ENCODE data around the gene SKI.

The SKI gene

GRCh38 chr1:2229037-2229864, 1.1 kb downstream of the SKI start:
- FAIRE-seq (peak; percentile 71), DNase-seq (ENCODE audit: insufficient read length) (peak; percentile 66)
- no peak for TF ChIP-seq POLR2A (IDR thresholded peaks at IDR 0.05; ENCODE audit: low read depth, low read length)

- no peak for TF ChIP-seq POLR2AphosphoS5 (IDR thresholded peaks at IDR 0.05; ENCODE audit: low read depth, low read length)
- TF ChIP-seq POLR2A (IDR thresholded peaks at IDR 0.05; ENCODE audit: low read depth, low read length), result no peak
- TF ChIP-seq TAF1 (IDR thresholded peaks at IDR 0.05; ENCODE audit: borderline replicate concordance, low read depth, low read length), result no peak
- FAIRE-seq (no peak), DNase-seq (ENCODE audit: insufficient read length) (no peak)
Measured at GRCh38 chr1:2229911-2230731, 2.0 kb downstream of the SKI start.

GRCh38 chr1:2230781-2231531, 2.8 kb downstream of the SKI start:
- FAIRE-seq (no peak), DNase-seq (ENCODE audit: insufficient read length) (no peak)
- TF ChIP-seq TAF1 (IDR thresholded peaks at IDR 0.05; ENCODE audit: borderline replicate concordance, low read depth, low read length) (no peak), POLR2AphosphoS5 (IDR thresholded peaks at IDR 0.05; ENCODE audit: low read depth, low read length) (no peak), POLR2A (IDR thresholded peaks at IDR 0.05; ENCODE audit: low read depth, low read length) (no peak)

DNA sequence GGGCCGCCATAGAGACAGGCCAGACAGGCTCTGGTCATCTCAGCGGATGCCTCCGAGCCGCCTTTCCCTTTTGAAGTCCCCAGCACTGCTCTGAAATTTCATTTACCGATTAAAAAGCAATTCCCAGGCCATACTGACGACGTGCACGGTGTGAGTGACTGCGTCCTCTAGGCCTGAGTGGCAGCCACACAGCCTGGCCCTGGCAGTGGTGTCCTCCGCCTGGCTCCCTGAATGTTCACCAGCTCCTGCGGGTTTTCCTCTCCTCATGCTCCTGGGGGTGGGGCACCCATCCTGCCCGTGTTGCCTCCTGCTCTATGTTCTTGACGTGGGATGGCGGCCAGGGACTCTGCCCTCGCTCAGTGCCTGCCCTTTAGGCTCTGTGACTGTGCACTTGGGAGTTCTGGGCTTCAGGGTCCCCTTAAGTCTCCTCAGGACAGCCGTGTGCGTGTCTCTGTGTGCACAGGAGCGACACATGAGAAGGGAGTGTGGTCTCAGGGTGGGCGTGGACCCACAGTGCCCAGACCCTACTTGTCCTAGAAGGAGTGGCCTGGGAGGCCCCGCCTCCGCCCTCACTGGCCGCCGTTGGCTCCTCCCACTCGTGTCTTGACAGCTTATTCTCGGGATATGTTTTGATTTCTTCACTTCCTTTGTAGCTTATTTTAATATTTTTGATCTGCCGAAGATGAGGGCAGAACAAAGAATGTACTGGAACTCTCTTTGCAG, 3.6 kb downstream of the SKI start:
- FAIRE-seq, result no peak
- no peak for DNase-seq (ENCODE audit: insufficient read length)
- TF ChIP-seq POLR2AphosphoS5 (IDR thresholded peaks at IDR 0.05; ENCODE audit: low read depth, low read length) (no peak), TAF1 (IDR thresholded peaks at IDR 0.05; ENCODE audit: borderline replicate concordance, low read depth, low read length) (no peak), POLR2A (IDR thresholded peaks at IDR 0.05; ENCODE audit: low read depth, low read length) (no peak)

DNA sequence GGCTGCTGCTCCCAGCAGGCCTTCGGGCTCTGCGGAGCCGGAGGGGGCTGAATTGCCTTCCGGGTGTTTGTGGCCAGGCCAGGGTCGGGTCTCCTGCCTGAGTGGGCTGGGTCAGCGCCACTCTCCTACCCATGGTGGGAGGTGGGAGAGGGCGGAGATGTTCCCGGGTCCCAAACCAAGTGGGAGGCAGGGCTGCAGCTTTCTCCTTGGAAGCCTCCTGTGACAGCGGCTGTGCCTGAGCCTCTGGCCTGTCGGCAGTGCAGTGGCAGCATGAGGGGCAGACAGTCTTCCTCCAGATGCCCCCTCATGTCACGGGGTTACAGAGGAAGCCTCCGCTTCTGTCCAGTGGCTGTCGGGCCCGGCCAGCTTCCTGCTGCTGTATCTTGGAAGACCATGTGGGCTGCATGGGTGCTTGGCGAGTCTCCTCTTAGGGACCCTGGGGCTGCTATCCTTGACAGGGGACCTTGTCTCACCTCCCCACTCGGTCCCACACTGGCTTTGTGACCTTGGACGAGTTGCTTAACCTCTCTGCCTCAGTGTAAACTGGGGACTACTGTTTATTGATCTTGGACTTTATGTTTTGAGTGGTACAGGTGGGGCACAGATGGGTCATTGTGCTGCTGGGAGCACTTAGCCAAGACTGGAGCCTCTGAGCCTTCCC, 4.3 kb downstream of the SKI start:
- DNase-seq (ENCODE audit: insufficient read length) (no peak), FAIRE-seq (no peak)
- TF ChIP-seq TAF1 (IDR thresholded peaks at IDR 0.05; ENCODE audit: borderline replicate concordance, low read depth, low read length), result no peak
- TF ChIP-seq POLR2A (IDR thresholded peaks at IDR 0.05; ENCODE audit: low read depth, low read length), result no peak
- TF ChIP-seq POLR2AphosphoS5 (IDR thresholded peaks at IDR 0.05; ENCODE audit: low read depth, low read length), result no peak

- FAIRE-seq (no peak), DNase-seq (ENCODE audit: insufficient read length) (no peak)
- no peak for TF ChIP-seq TAF1 (IDR thresholded peaks at IDR 0.05; ENCODE audit: borderline replicate concordance, low read depth, low read length)
- TF ChIP-seq POLR2A (IDR thresholded peaks at IDR 0.05; ENCODE audit: low read depth, low read length), result no peak
- no peak for TF ChIP-seq POLR2AphosphoS5 (IDR thresholded peaks at IDR 0.05; ENCODE audit: low read depth, low read length)
Measured at GRCh38 chr1:2232916-2233438, 4.9 kb downstream of the SKI start.

- DNase-seq (ENCODE audit: insufficient read length) (no peak), FAIRE-seq (no peak)
- no peak for TF ChIP-seq POLR2AphosphoS5 (IDR thresholded peaks at IDR 0.05; ENCODE audit: low read depth, low read length)
- no peak for TF ChIP-seq TAF1 (IDR thresholded peaks at IDR 0.05; ENCODE audit: borderline replicate concordance, low read depth, low read length)
- TF ChIP-seq POLR2A (IDR thresholded peaks at IDR 0.05; ENCODE audit: low read depth, low read length), result no peak
Measured at GRCh38 chr1:2233468-2233867, 5.3 kb downstream of the SKI start.

DNA sequence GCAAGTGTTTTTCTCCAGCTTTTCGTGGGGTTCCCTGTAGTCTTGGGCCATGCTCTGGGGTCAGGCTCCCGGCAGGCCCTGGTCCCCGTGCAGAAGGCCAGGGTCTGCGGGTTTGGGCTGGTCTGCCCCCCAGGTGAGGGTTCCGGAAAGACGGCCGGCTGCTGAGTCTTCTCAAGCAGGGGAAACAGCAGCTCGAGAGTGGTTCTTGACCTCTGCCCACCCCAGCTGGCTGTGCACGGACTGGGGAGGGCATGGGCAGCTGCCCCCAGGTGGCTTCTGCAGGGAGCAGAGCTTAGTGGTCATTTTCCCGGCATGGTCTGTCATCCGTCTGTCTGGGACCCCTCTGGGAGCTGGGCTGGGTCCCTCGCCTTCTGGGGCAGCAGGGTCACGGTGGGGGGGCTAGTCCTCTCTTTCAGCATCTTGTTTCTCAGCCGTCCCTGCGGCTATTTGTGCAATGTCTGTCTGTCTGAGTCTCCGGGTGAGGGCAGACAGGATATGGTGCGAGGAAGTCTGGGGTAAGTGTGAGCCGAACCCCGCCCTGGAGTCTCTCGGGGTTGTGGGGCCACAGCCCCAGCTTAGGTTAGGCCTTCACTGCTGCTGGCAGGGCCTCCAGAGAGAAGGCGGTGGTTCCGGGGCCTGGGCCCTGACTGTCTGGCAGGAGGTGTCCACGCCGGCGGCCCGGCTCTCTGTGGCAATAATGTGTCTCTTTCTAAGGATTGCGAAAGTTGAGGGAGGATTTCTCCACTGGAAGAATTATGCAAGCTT, 6.1 kb downstream of the SKI start:
- FAIRE-seq, result peak; percentile 9
- peak; percentile 60 for DNase-seq (ENCODE audit: insufficient read length)
- TF ChIP-seq POLR2A (IDR thresholded peaks at IDR 0.05; ENCODE audit: low read depth, low read length) (no peak), POLR2AphosphoS5 (IDR thresholded peaks at IDR 0.05; ENCODE audit: low read depth, low read length) (no peak), TAF1 (IDR thresholded peaks at IDR 0.05; ENCODE audit: borderline replicate concordance, low read depth, low read length) (no peak)

GRCh38 chr1:2234762-2235113, 6.6 kb downstream of the SKI start:
- no peak for DNase-seq (ENCODE audit: insufficient read length)
- TF ChIP-seq POLR2A (IDR thresholded peaks at IDR 0.05; ENCODE audit: low read depth, low read length), result no peak
- no peak for TF ChIP-seq POLR2AphosphoS5 (IDR thresholded peaks at IDR 0.05; ENCODE audit: low read depth, low read length)
- no peak for TF ChIP-seq TAF1 (IDR thresholded peaks at IDR 0.05; ENCODE audit: borderline replicate concordance, low read depth, low read length)
- FAIRE-seq, result no peak

All from GM12892 (cell line).